Measurements from ENCODE around the gene IGSF21. TPM values are rescaled to one million over a fixed set of nuclear protein-coding genes. Genes with fewer than 3 reads are reported as not detected.
"Not testable (repeated sequence)": the region's sequence is repeated elsewhere in the genome, so short reads cannot be mapped to it uniquely, and the experiment has no call there.

The IGSF21 gene
- total RNA-seq, 1 donor from 2014 or later: not detected

- DNase-seq (ENCODE audit: low spot score in 2 of 2, unreplicated experiment in 2 of 2): no peak
- peaks cover 15% of the 10 kb centered on the region for H3K27me3 Mint-ChIP-seq (ENCODE audit: low read depth)
- H3K9me3 Mint-ChIP-seq: no peaks in the 10 kb centered on the region
- H3K36me3 Mint-ChIP-seq: no peaks in the 10 kb centered on the region
- peaks cover 5% of the 10 kb centered on the region for H3K4me1 Mint-ChIP-seq
- H3K4me3 Mint-ChIP-seq: no peak overlapping the region
- TF ChIP-seq, protein P1, sequence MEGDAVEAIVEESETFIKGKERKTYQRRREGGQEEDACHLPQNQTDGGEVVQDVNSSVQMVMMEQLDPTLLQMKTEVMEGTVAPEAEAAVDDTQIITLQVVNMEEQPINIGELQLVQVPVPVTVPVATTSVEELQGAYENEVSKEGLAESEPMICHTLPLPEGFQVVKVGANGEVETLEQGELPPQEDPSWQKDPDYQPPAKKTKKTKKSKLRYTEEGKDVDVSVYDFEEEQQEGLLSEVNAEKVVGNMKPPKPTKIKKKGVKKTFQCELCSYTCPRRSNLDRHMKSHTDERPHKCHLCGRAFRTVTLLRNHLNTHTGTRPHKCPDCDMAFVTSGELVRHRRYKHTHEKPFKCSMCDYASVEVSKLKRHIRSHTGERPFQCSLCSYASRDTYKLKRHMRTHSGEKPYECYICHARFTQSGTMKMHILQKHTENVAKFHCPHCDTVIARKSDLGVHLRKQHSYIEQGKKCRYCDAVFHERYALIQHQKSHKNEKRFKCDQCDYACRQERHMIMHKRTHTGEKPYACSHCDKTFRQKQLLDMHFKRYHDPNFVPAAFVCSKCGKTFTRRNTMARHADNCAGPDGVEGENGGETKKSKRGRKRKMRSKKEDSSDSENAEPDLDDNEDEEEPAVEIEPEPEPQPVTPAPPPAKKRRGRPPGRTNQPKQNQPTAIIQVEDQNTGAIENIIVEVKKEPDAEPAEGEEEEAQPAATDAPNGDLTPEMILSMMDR (IDR thresholded peaks at IDR 0.05; ENCODE audit: unreplicated experiment): no peak
- H3K27ac Mint-ChIP-seq: no peak overlapping the region
Measured at GRCh38 chr1:18160290-18160942, 52.8 kb downstream of the IGSF21 start.

DNA sequence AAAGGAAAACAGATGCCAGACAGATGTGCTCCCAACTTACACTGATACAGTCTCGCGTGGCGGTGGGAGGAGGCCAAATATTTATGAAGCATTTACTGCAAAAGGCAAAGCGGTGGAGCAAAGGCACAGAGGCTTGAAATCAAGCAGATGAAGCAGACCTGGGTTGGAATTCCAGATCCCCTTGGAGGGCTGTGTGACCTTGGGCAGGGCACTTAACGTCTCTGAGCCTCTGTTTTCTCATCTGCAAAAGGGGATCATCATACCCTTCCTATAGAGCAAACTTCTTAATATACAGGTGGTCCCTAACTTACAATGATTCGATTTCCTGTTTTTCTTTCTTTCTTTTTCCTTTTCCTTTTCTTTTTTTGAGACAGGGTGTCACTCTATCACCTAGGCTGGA lies 54.1 kb downstream of the IGSF21 start:
- Mint-ChIP-seq H3K9me3 (no peaks in the 10 kb centered on the region), H3K4me3 (no peak overlapping the region), H3K27ac (peak overlapping the region; percentile 41), H3K27me3 (ENCODE audit: low read depth) (peaks cover 15% of the 10 kb centered on the region), H3K36me3 (no peaks in the 10 kb centered on the region), H3K4me1 (peaks cover 9% of the 10 kb centered on the region)
- no peak for DNase-seq (ENCODE audit: low spot score in 2 of 2, unreplicated experiment in 2 of 2)
- TF ChIP-seq, protein P1 (IDR thresholded peaks at IDR 0.05; ENCODE audit: unreplicated experiment): no peak

GRCh38 chr1:18165640-18166039 lies 58.0 kb downstream of the IGSF21 start:
- H3K4me1 Mint-ChIP-seq; DNase-seq (ENCODE audit: low spot score in 2 of 2, unreplicated experiment in 2 of 2); H3K9me3 Mint-ChIP-seq; H3K36me3 Mint-ChIP-seq; H3K4me3 Mint-ChIP-seq; H3K27ac Mint-ChIP-seq: not testable (repeated sequence)
- H3K27me3 Mint-ChIP-seq (ENCODE audit: low read depth): peaks cover 30% of the 10 kb centered on the region

- Mint-ChIP-seq H3K36me3 (no peaks in the 10 kb centered on the region), H3K27me3 (ENCODE audit: low read depth) (peaks cover 33% of the 10 kb centered on the region), H3K27ac (no peak overlapping the region), H3K4me1 (peaks cover 8% of the 10 kb centered on the region), H3K4me3 (no peak overlapping the region), H3K9me3 (no peaks in the 10 kb centered on the region)
- TF ChIP-seq, protein P1 (IDR thresholded peaks at IDR 0.05; ENCODE audit: unreplicated experiment): no peak
- no peak for DNase-seq (ENCODE audit: low spot score in 2 of 2, unreplicated experiment in 2 of 2)
Measured at GRCh38 chr1:18166341-18166740, 58.7 kb downstream of the IGSF21 start.

- no peaks in the 10 kb centered on the region for H3K36me3 Mint-ChIP-seq
- TF ChIP-seq, protein P1 (IDR thresholded peaks at IDR 0.05; ENCODE audit: unreplicated experiment): no peak
- H3K27ac Mint-ChIP-seq: no peak overlapping the region
- H3K4me3 Mint-ChIP-seq: no peak overlapping the region
- peaks cover 4% of the 10 kb centered on the region for H3K4me1 Mint-ChIP-seq
- DNase-seq (ENCODE audit: low spot score in 2 of 2, unreplicated experiment in 2 of 2): no peak
- H3K27me3 Mint-ChIP-seq (ENCODE audit: low read depth): peaks cover 33% of the 10 kb centered on the region
- H3K9me3 Mint-ChIP-seq: no peaks in the 10 kb centered on the region
Measured at GRCh38 chr1:18166929-18167328, 59.3 kb downstream of the IGSF21 start.

GRCh38 chr1:18170444-18170843 lies 62.8 kb downstream of the IGSF21 start:
- H3K9me3 Mint-ChIP-seq: no peaks in the 10 kb centered on the region
- H3K4me1 Mint-ChIP-seq: peaks cover 4% of the 10 kb centered on the region
- DNase-seq (ENCODE audit: low spot score in 2 of 2, unreplicated experiment in 2 of 2): no peak
- H3K4me3 Mint-ChIP-seq: no peak overlapping the region
- H3K27ac Mint-ChIP-seq: no peak overlapping the region
- H3K36me3 Mint-ChIP-seq: no peaks in the 10 kb centered on the region
- H3K27me3 Mint-ChIP-seq (ENCODE audit: low read depth): peaks cover 33% of the 10 kb centered on the region
- TF ChIP-seq, protein P1 (IDR thresholded peaks at IDR 0.05; ENCODE audit: unreplicated experiment): no peak
